NCI-H2171 treated with DMSO at 0.1 percent for 48 hours (cell line): Measurements from ENCODE around the gene MLC1.
"Not testable (repeated sequence)": the region's sequence is repeated elsewhere in the genome, so short reads cannot be mapped to it uniquely, and the experiment has no call there.

ENCODE experiments used
- DNase-seq: peaks from one replicate; lab custom pipeline; 2025; lab: John Stamatoyannopoulos, UW

MLC1 gene

GRCh38 chr22:50102946-50103345, 17.7 kb upstream of the MLC1 start:
- peak; percentile 34 for DNase-seq

GRCh38 chr22:50101870-50102565, 16.8 kb upstream of the MLC1 start:
- DNase-seq = no peak

- no peak for DNase-seq
Measured at GRCh38 chr22:50098052-50098451, 12.8 kb upstream of the MLC1 start.

GRCh38 chr22:50092342-50092741, 7.1 kb upstream of the MLC1 start:
- no peak for DNase-seq

GRCh38 chr22:50091092-50091768, 6.0 kb upstream of the MLC1 start:
- DNase-seq = no peak

GRCh38 chr22:50090412-50090714, 5.1 kb upstream of the MLC1 start:
- no peak for DNase-seq

GRCh38 chr22:50089682-50090411, 4.6 kb upstream of the MLC1 start, which contains the start of gene MOV10L1:
TSS of gene MOV10L1 (plus strand) at chr22:50090006. CDS start at chr22:50090089, 83 bp downstream.
- DNase-seq = no peak

- no peak for DNase-seq
Measured at GRCh38 chr22:50089231-50089630, 4.0 kb upstream of the MLC1 start.

GRCh38 chr22:50088096-50088495, 2.9 kb upstream of the MLC1 start:
- no peak for DNase-seq

- DNase-seq = no peak
Measured at GRCh38 chr22:50087646-50088045, 2.4 kb upstream of the MLC1 start.

- not testable (repeated sequence) for DNase-seq
Measured at GRCh38 chr22:50086975-50087374, 1.7 kb upstream of the MLC1 start.

GRCh38 chr22:50086526-50086925, 1.3 kb upstream of the MLC1 start:
- DNase-seq = no peak

GRCh38 chr22:50084614-50085021, 608 bp downstream of the MLC1 start:
- DNase-seq = no peak

- DNase-seq = no peak
Measured at GRCh38 chr22:50084080-50084477, 1.1 kb downstream of the MLC1 start.

- DNase-seq = no peak
Measured at GRCh38 chr22:50083462-50084079, 1.7 kb downstream of the MLC1 start.

- no peak for DNase-seq
Measured at GRCh38 chr22:50082961-50083461, 2.2 kb downstream of the MLC1 start.

GRCh38 chr22:50082197-50082715, 3.0 kb downstream of the MLC1 start:
- DNase-seq = no peak

GRCh38 chr22:50081426-50082196, 3.6 kb downstream of the MLC1 start:
- no peak for DNase-seq

- DNase-seq = no peak
Measured at GRCh38 chr22:50080077-50080465, 5.2 kb downstream of the MLC1 start.

- DNase-seq = no peak
Measured at GRCh38 chr22:50078761-50079160, 6.5 kb downstream of the MLC1 start.

GRCh38 chr22:50078246-50078645, 7.0 kb downstream of the MLC1 start:
- DNase-seq = no peak
